A549 (cell line): ENCODE results near the gene SHLD2. TPM values are rescaled to one million over a fixed set of nuclear protein-coding genes. Genes with fewer than 3 reads are reported as not detected.
A peak's percentile ranks its signal among the peaks of the same experiment; 100 is the strongest.

Source experiments
- ATAC-seq, 2 experiments: fragments of 200-7000 bp in 1 of 2; fragments of >200 bp in 1 of 2; cut with Nextera tagmentation in 1 of 2; cut with Tn5 transposase in 1 of 2; 3 replicates each; pipeline versions ENCODE4 v1.8.0 to v1.9.1; 2018 to 2020; ENCODE audit warnings: mild to moderate bottlenecking in 1 of 2, moderate library complexity in 1 of 2
- CTCF ChIA-PET: fragments of 300-600 bp; sonication (Branson Sonifier 250); formaldehyde crosslinking; extraction: SDS; loops from one replicate; lab custom pipeline; 2021; ENCODE audit warnings: antibody characterized with exemption, inconsistent platforms; lab: Yijun Ruan, JAX
- POLR2A ChIA-PET: fragments of 350-600 bp; formaldehyde crosslinking; extraction: SDS; loops from one replicate; lab custom pipeline; 2021; ENCODE audit warnings: antibody characterized with exemption, inconsistent platforms; lab: Yijun Ruan, JAX
- DNase-seq, 2 experiments: peaks; one replicate each; pipeline versions ENCODE4 v3.0.0 to v3.0.0-alpha.2; 2011 to 2016; ENCODE audit warnings: low read depth in 1 of 2, low spot score in 1 of 2
- FAIRE-seq: peaks from 2 replicates; lab custom pipeline; 2011; peaks lifted over from hg19 to GRCh38; lab: Jason Lieb, UNC
- H3K27ac ChIP-seq, 2 experiments: fragments of >200 bp; sonication (Bioruptor Twin); formaldehyde crosslinking; 3 replicates each; pipeline ENCODE4 v1.5.1; 2016 to 2017
- H3K4me1 ChIP-seq: fragments of >200 bp; sonication (Bioruptor Twin); formaldehyde crosslinking; 3 replicates; pipeline ENCODE4 v1.6.1; 2016
- H3K4me2 ChIP-seq: fragments of >200 bp; sonication (Bioruptor Twin); formaldehyde crosslinking; 3 replicates; pipeline ENCODE4 v1.6.1; 2016
- H3K4me3 ChIP-seq: fragments of >200 bp; sonication (Bioruptor Twin); formaldehyde crosslinking; 3 replicates; pipeline ENCODE4 v1.5.1; 2016
- H3K9me3 ChIP-seq: fragments of >200 bp; sonication (Bioruptor Twin); formaldehyde crosslinking; 3 replicates; pipeline ENCODE4 v1.6.1; 2016
- CBX8 ChIP-seq: fragments of 200-600 bp; sonication (generic); IDR thresholded peaks from 2 replicates; pipeline ENCODE4 v1.6.1; 2016
- CEBPB ChIP-seq, 2 experiments: fragments of >200 bp in 1 of 2; sonication (Bioruptor Twin) in 1 of 2; formaldehyde crosslinking in 1 of 2; IDR thresholded peaks; 2 replicates each; pipeline ENCODE4 v1.6.1; 2012 to 2016
- CHD2 ChIP-seq: fragments of 150-350 bp; IDR thresholded peaks from 2 replicates; pipeline ENCODE4 v1.6.1; 2014; ENCODE audit warnings: low read length; ENCODE audit not compliant: partially characterized antibody
- CTCF ChIP-seq: fragments of >200 bp; sonication (Bioruptor Twin); formaldehyde crosslinking; IDR thresholded peaks from 3 replicates; pipeline ENCODE4 v1.5.1; 2016
- EHF ChIP-seq: fragments of 250-450 bp; sonication (Bioruptor Pico); IDR thresholded peaks from 2 replicates; pipeline ENCODE4 v1.5.0; 2020; ENCODE audit warnings: mild to moderate bottlenecking
- EHMT2 ChIP-seq: fragments of 200-600 bp; sonication (generic); IDR thresholded peaks from 2 replicates; pipeline ENCODE4 v1.6.1; 2016; ENCODE audit warnings: antibody characterized with exemption, low read depth, mild to moderate bottlenecking, moderate library complexity
- ESRRA ChIP-seq: fragments of 150-350 bp; IDR thresholded peaks from 2 replicates; pipeline ENCODE4 v1.6.1; 2014; ENCODE audit warnings: mild to moderate bottlenecking, low read length, borderline replicate concordance
- FOSB ChIP-seq: fragments of 250-450 bp; sonication (Bioruptor Pico); IDR thresholded peaks from 2 replicates; pipeline ENCODE4 v1.5.0; 2020; ENCODE audit warnings: mild to moderate bottlenecking, moderate library complexity
- FOSL2 ChIP-seq, 2 experiments: fragments of 450-650 bp in 1 of 2; fragments of >200 bp in 1 of 2; sonication (Bioruptor Twin) in 1 of 2; formaldehyde crosslinking; IDR thresholded peaks; 2 replicates each; pipeline versions ENCODE4 v1.5.0 to v1.6.1; 2016 to 2020; ENCODE audit warnings: mild to moderate bottlenecking in 1 of 2, moderate library complexity in 1 of 2
- FOXS1 ChIP-seq: fragments of 250-450 bp; sonication (Bioruptor Pico); IDR thresholded peaks from 2 replicates; pipeline ENCODE4 v1.5.0; 2020; ENCODE audit warnings: mild to moderate bottlenecking, moderate library complexity
- GATA3 ChIP-seq: IDR thresholded peaks from 2 replicates; pipeline ENCODE4 v1.6.1; 2012; ENCODE audit warnings: borderline replicate concordance
- HDAC2 ChIP-seq: fragments of 200-600 bp; sonication (generic); IDR thresholded peaks from 2 replicates; pipeline ENCODE4 v1.6.1; 2016
- HEYL ChIP-seq: fragments of 250-450 bp; sonication (Bioruptor Pico); IDR thresholded peaks from 2 replicates; pipeline ENCODE4 v1.8.0; 2021; ENCODE audit warnings: mild to moderate bottlenecking, moderate library complexity
- HMGXB4 ChIP-seq: fragments of 250-450 bp; sonication (Bioruptor Pico); IDR thresholded peaks from 2 replicates; pipeline ENCODE4 v1.5.0; 2021; ENCODE audit warnings: mild to moderate bottlenecking, moderate library complexity, borderline replicate concordance
- HOXA7 ChIP-seq: fragments of 250-450 bp; sonication (Bioruptor Pico); IDR thresholded peaks from 2 replicates; pipeline ENCODE4 v1.5.0; 2020; ENCODE audit warnings: mild to moderate bottlenecking, moderate library complexity
- HOXB13 ChIP-seq: fragments of 250-450 bp; sonication (Bioruptor Pico); IDR thresholded peaks from 2 replicates; pipeline ENCODE4 v1.5.0; 2020; ENCODE audit warnings: low read depth, mild to moderate bottlenecking, moderate library complexity
- HOXB5 ChIP-seq: fragments of 250-450 bp; sonication (Bioruptor Pico); IDR thresholded peaks from 2 replicates; pipeline ENCODE4 v1.5.0; 2020; ENCODE audit warnings: mild to moderate bottlenecking, moderate library complexity
- JUN ChIP-seq, 2 experiments: fragments of >200 bp; sonication (Bioruptor Twin); formaldehyde crosslinking; IDR thresholded peaks; 2 replicates in 1 of 2; 3 replicates in 1 of 2; pipeline ENCODE4 v1.6.1; 2016 to 2017
- KDM1A ChIP-seq: fragments of 200-600 bp; sonication (generic); IDR thresholded peaks from 2 replicates; pipeline ENCODE4 v1.6.1; 2016; ENCODE audit warnings: low read depth, mild to moderate bottlenecking
- MAFK ChIP-seq: fragments of 450-650 bp; IDR thresholded peaks from 2 replicates; pipeline ENCODE4 v1.6.1; 2014; ENCODE audit not compliant: partially characterized antibody
- MAZ ChIP-seq: fragments of 150-350 bp; IDR thresholded peaks from 2 replicates; pipeline ENCODE4 v1.6.1; 2014; ENCODE audit warnings: antibody characterized with exemption, low read depth, low read length, borderline replicate concordance
- MYC ChIP-seq: IDR thresholded peaks from 2 replicates; pipeline ENCODE4 v1.6.1; 2012; ENCODE audit warnings: mild to moderate bottlenecking, inconsistent platforms, low read length, improper control_type of control experiment, borderline replicate concordance
- NFE2L2 ChIP-seq: fragments of 150-350 bp; conservative IDR thresholded peaks from 2 replicates; pipeline ENCODE4 v1.6.1; 2014; ENCODE audit warnings: low read length
- NPAS2 ChIP-seq: fragments of 250-450 bp; sonication (Bioruptor Pico); IDR thresholded peaks from 2 replicates; pipeline ENCODE4 v1.8.0; 2022; ENCODE audit warnings: mild to moderate bottlenecking, moderate library complexity, borderline replicate concordance
- PHF8 ChIP-seq: fragments of 200-600 bp; sonication (generic); IDR thresholded peaks from 2 replicates; pipeline ENCODE4 v1.6.1; 2016; ENCODE audit warnings: low read depth, mild to moderate bottlenecking, antibody characterized with exemption, moderate library complexity, borderline replicate concordance
- POLR2A ChIP-seq: IDR thresholded peaks from 2 replicates; pipeline ENCODE4 v1.6.1; 2012; ENCODE audit warnings: mild to moderate bottlenecking, low read length
- POLR2AphosphoS2 ChIP-seq: conservative IDR thresholded peaks from 2 replicates; pipeline ENCODE4 v1.6.1; 2012; ENCODE audit warnings: low read length, improper control_type of control experiment, inconsistent platforms
- RAD21 ChIP-seq, 2 experiments: fragments of >200 bp in 1 of 2; sonication (Bioruptor Twin) in 1 of 2; formaldehyde crosslinking in 1 of 2; IDR thresholded peaks in 1 of 2; conservative IDR thresholded peaks in 1 of 2; 2 replicates in 1 of 2; 3 replicates in 1 of 2; pipeline ENCODE4 v1.6.1; 2012 to 2018; ENCODE audit warnings: inconsistent platforms in 1 of 2
- RARB ChIP-seq: fragments of 250-450 bp; sonication (Bioruptor Pico); IDR thresholded peaks from 2 replicates; pipeline ENCODE4 v1.8.0; 2021; ENCODE audit warnings: mild to moderate bottlenecking, moderate library complexity
- RCOR1 ChIP-seq: fragments of 150-350 bp; IDR thresholded peaks from 2 replicates; pipeline ENCODE4 v1.6.1; 2014; ENCODE audit warnings: antibody characterized with exemption, low read length, low read depth
- RNF2 ChIP-seq: fragments of 200-600 bp; sonication (generic); IDR thresholded peaks from 2 replicates; pipeline ENCODE4 v1.6.1; 2016; ENCODE audit warnings: low read depth, mild to moderate bottlenecking, antibody characterized with exemption, moderate library complexity, borderline replicate concordance
- TP53 ChIP-seq: fragments of 250-450 bp; sonication (Bioruptor Pico); IDR thresholded peaks from 2 replicates; pipeline ENCODE4 v1.5.0; 2021; ENCODE audit warnings: mild to moderate bottlenecking, moderate library complexity
- ZC3H11A ChIP-seq: fragments of 450-650 bp; IDR thresholded peaks from 2 replicates; pipeline ENCODE4 v1.6.1; 2014; ENCODE audit warnings: antibody characterized with exemption, mild to moderate bottlenecking
- ZSCAN20 ChIP-seq: fragments of 250-450 bp; sonication (Bioruptor Pico); IDR thresholded peaks from 2 replicates; pipeline ENCODE4 v1.8.0; 2022; ENCODE audit warnings: mild to moderate bottlenecking, moderate library complexity
- WGBS: methylation state at CpG from one replicate; pipeline ENCODE4 v1.1.6; 2017; ENCODE audit errors: missing lambda C conversion rate; 5-methylcytosine and 5-hydroxymethylcytosine counted together
- polyA plus RNA-seq, 4 experiments: library from polyadenylated mRNA; depleted of rRNA in 3 of 4; stranded (reverse); fragments of >200 nt; fragmentation: RNase III in 1 of 4; extraction: RNeasy Plus Mini Kit Qiagen cat#74134 plus additional on column Dnase treatment in 1 of 4; gene quantifications; 2 replicates in 3 of 4; 3 replicates in 1 of 4; pipeline ENCODE4 v1.2.3, GENCODE V29; 2011 to 2017
- TF ChIP-seq, protein P1 (sequence below): fragments of 250-450 bp; sonication (Bioruptor Pico); IDR thresholded peaks from 2 replicates; pipeline ENCODE4 v1.5.0; 2020; ENCODE audit warnings: low read depth, mild to moderate bottlenecking, moderate library complexity
- TF ChIP-seq, protein P2 (sequence below): fragments of >200 bp; sonication (Bioruptor Twin); formaldehyde crosslinking; IDR thresholded peaks from 2 replicates; pipeline ENCODE4 v1.6.1; 2016
- TF ChIP-seq, protein P3 (sequence below): IDR thresholded peaks from 2 replicates; pipeline ENCODE4 v1.6.1; 2012; ENCODE audit warnings: low read depth, borderline replicate concordance

The SHLD2 gene
- polyA plus RNA-seq, 2 of the 4 experiments (the other 2 are of a cell fraction) = 22.9 to 45.4 TPM

GRCh38 chr10:87095236-87095945 is 385 bp downstream of the SHLD2 start:
- ChIA-PET CTCF (interaction anchor here (0.7 to 2.1 kb wide), 6 partner anchors 13 to 157 kb away, joined by 3 to 9 read pairs (median 3); no protein-coding TSS in a partner anchor), POLR2A (interaction anchor here (0.9 to 2.0 kb wide), 7 partner anchors 9 to 135 kb away, joined by 3 to 9 read pairs (median 5); no protein-coding TSS in a partner anchor)
- H3K4me3 ChIP-seq = peak overlapping the region; percentile 92
- no peaks in the 10 kb centered on the region for H3K9me3 ChIP-seq
- peak overlapping the region; percentile 91 for H3K4me2 ChIP-seq
- DNase-seq (peak; percentile 55 to 88), FAIRE-seq (no peak), ATAC-seq (peak; percentile 73 to 87)
- peaks cover 30% of the 10 kb centered on the region for H3K4me1 ChIP-seq
- WGBS = 0% methylated on average over 20 of the region's 60 CpGs
- peak overlapping the region; percentile 95 to 97 for H3K27ac ChIP-seq
- TF ChIP-seq RNF2 (no peak), HOXA7 (no peak), GATA3 (no peak), POLR2A (peak; percentile 71), NFE2L2 (no peak), CEBPB (IDR thresholded peaks at IDR 0.05) (no peak), POLR2AphosphoS2 (no peak), HEYL (CRISPR knock-in tag) (no peak), HOXB5 (CRISPR knock-in tag) (0 out of 2 replicates have a peak, but pooled peaks have one; percentile 67), RARB (CRISPR knock-in tag) (no peak), NPAS2 (CRISPR knock-in tag) (no peak), HMGXB4 (CRISPR knock-in tag) (no peak), ESRRA (no peak), ZSCAN20 (CRISPR knock-in tag) (no peak), FOSL2 (IDR thresholded peaks at IDR 0.05) (no peak), FOSL2 (CRISPR knock-in tag; IDR thresholded peaks at IDR 0.05) (peak; percentile 72), MAFK (no peak), EHMT2 (no peak), MAZ (no peak), CTCF (no peak), KDM1A (no peak), HOXB13 (CRISPR knock-in tag) (no peak), TP53 (CRISPR knock-in tag) (no peak; the same call in 1 of the 2 replicates), PHF8 (peak; percentile 88), CHD2 (no peak), ZC3H11A (no peak), MYC (peak; percentile 94), FOXS1 (CRISPR knock-in tag) (no peak), HDAC2 (peak; percentile 55; the same call in 1 of the 2 replicates), JUN (IDR thresholded peaks at IDR 0.05) (peak in 1 of 2 experiments; percentile 69; a peak in 3 of 5 replicates), RCOR1 (no peak), RAD21 (conservative IDR thresholded peaks at IDR 0.05 in 1 of 2, IDR thresholded peaks at IDR 0.05 in 1 of 2) (peak in 1 of 2 experiments; percentile 20; a peak in 2 of 5 replicates), EHF (CRISPR knock-in tag) (no peak), FOSB (CRISPR knock-in tag) (no peak), CBX8 (no peak)
- TF ChIP-seq, protein P1, sequence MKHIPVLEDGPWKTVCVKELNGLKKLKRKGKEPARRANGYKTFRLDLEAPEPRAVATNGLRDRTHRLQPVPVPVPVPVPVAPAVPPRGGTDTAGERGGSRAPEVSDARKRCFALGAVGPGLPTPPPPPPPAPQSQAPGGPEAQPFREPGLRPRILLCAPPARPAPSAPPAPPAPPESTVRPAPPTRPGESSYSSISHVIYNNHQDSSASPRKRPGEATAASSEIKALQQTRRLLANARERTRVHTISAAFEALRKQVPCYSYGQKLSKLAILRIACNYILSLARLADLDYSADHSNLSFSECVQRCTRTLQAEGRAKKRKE (CRISPR knock-in tag) = 0 out of 2 replicates have a peak, but pooled peaks have one; percentile 12
- TF ChIP-seq, protein P2, sequence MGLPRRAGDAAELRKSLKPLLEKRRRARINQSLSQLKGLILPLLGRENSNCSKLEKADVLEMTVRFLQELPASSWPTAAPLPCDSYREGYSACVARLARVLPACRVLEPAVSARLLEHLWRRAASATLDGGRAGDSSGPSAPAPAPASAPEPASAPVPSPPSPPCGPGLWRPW = no peak
- TF ChIP-seq, protein P3, sequence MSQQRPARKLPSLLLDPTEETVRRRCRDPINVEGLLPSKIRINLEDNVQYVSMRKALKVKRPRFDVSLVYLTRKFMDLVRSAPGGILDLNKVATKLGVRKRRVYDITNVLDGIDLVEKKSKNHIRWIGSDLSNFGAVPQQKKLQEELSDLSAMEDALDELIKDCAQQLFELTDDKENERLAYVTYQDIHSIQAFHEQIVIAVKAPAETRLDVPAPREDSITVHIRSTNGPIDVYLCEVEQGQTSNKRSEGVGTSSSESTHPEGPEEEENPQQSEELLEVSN = peak; percentile 83
